Heart left ventricle (tissue), 13 donors: ENCODE results near the gene GGA2.
"Not testable (repeated sequence)": the region's sequence is repeated elsewhere in the genome, so short reads cannot be mapped to it uniquely, and the experiment has no call there.

ENCODE experiments used
- POLR2A ChIP-seq, 2 donors: fragments of 450-650 bp; IDR thresholded peaks; one replicate each; pipeline ENCODE4 v1.6.1; 2017; ENCODE audit warnings: antibody characterized with exemption in 2 of 2, mild to moderate bottlenecking in 2 of 2, moderate library complexity in 2 of 2
- TF ChIP-seq, protein P1 (sequence below), 12 donors: fragments of 200-600 bp; sonication (generic) in 4 of 12; IDR thresholded peaks; one replicate each; pipeline versions ENCODE4 v1.5.0 to v1.8.0; 2018 to 2022; ENCODE audit warnings: antibody characterized with exemption in 12 of 12, mild to moderate bottlenecking in 5 of 12
- donor health status: ischemic (EF 13 %, LVEDD 7.1; RV severe dilation, severe dysfunction).
- donor health status: DM: no; HTN: yes; CAD: no.
- donor health status: DM: no; HTN: no; CAD: no.
- donor health status: ischemic (EF 25% LVEDD 6.9; RV normal size, moderate dysfunction).
- donor health status: ischemic (EF 25% LVEDD 5.7; RV mildly dilated, moderate dysfunction).
- donor health status: ischemic (EF 35%, LVEDD 5.7; RV mildly dilated, moderate dysfunction).
- donor health status: nonischemic (EF 11% LVEDD 7.7; RV severe dilation, severe dysfunction).
- donor health status: DM: yes; HTN: yes; CAD: no.
- donor health status: PGD.
- donor health status: ischemic (EF 29% LVEDD 5.4; RV normal size, mild dysfunction).
- donor health status: nonischemic (EF 23%, LVEDD 6.1; RV moderate dilation, normal function).

DNA sequence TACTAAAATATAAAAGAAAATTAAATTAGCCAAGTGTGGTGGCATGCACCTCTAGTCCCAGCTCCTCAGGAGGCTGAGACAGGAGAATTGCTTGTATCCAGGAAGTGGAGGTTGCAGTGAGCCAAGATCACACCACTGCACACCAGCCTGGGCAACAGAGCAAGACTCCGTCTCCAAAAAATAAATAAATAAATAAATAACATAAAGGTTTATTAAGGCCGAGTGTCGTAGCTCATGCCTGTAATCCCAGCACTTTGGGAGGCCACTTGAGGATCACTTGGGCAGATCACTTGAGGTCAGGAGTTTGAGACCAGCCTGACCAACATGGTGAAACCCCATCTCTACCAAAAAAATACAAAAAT is 30.5 kb upstream of the GGA2 start:
- TF ChIP-seq, protein P1, sequence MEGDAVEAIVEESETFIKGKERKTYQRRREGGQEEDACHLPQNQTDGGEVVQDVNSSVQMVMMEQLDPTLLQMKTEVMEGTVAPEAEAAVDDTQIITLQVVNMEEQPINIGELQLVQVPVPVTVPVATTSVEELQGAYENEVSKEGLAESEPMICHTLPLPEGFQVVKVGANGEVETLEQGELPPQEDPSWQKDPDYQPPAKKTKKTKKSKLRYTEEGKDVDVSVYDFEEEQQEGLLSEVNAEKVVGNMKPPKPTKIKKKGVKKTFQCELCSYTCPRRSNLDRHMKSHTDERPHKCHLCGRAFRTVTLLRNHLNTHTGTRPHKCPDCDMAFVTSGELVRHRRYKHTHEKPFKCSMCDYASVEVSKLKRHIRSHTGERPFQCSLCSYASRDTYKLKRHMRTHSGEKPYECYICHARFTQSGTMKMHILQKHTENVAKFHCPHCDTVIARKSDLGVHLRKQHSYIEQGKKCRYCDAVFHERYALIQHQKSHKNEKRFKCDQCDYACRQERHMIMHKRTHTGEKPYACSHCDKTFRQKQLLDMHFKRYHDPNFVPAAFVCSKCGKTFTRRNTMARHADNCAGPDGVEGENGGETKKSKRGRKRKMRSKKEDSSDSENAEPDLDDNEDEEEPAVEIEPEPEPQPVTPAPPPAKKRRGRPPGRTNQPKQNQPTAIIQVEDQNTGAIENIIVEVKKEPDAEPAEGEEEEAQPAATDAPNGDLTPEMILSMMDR (IDR thresholded peaks at IDR 0.05), result not testable (repeated sequence)
- TF ChIP-seq POLR2A (IDR thresholded peaks at IDR 0.05), result not testable (repeated sequence)
